OCI-LY1 (cell line): ENCODE measurements around the gene CAMK1G.

Experiments
- H2AFZ ChIP-seq: fragments of 200-600 bp; sonication (generic), shearing (Covaris generic); 2 replicates; pipeline ENCODE4 v1.6.0; 2014; ENCODE audit warnings: antibody characterized with exemption, mild to moderate bottlenecking, low read length
- H3F3A ChIP-seq: fragments of 200-600 bp; sonication (generic), shearing (Covaris generic); 2 replicates; pipeline ENCODE4 v1.6.0; 2014; ENCODE audit warnings: mild to moderate bottlenecking, antibody characterized with exemption, low read length, moderate library complexity; ENCODE audit not compliant: insufficient read depth
- H3K27ac ChIP-seq: fragments of 200-600 bp; sonication (generic); 2 replicates; pipeline ENCODE4 v1.5.1; 2014; ENCODE audit warnings: low read length, mixed run types, mild to moderate bottlenecking, low read depth; ENCODE audit not compliant: poor library complexity, severe bottlenecking
- H3K27me3 ChIP-seq: fragments of 200-600 bp; sonication (generic); 2 replicates; pipeline ENCODE4 v1.6.0; 2014; ENCODE audit warnings: antibody characterized with exemption, mild to moderate bottlenecking, low read length, moderate library complexity; ENCODE audit not compliant: insufficient read depth
- H3K36me3 ChIP-seq: fragments of 200-600 bp; sonication (generic); 2 replicates; pipeline ENCODE4 v1.6.1; 2014; ENCODE audit warnings: mild to moderate bottlenecking, antibody characterized with exemption, low read length, moderate library complexity, mixed read lengths; ENCODE audit not compliant: insufficient read depth
- H3K4me1 ChIP-seq: fragments of 200-600 bp; sonication (generic); 2 replicates; pipeline ENCODE4 v1.5.1; 2014; ENCODE audit warnings: mild to moderate bottlenecking, low read length, moderate library complexity; ENCODE audit not compliant: insufficient read depth, severe bottlenecking
- H3K4me2 ChIP-seq: fragments of 200-600 bp; sonication (generic), shearing (Covaris generic); 2 replicates; pipeline ENCODE4 v1.6.1; 2014; ENCODE audit warnings: low read length
- H3K4me3 ChIP-seq: fragments of 200-600 bp; sonication (generic); 2 replicates; pipeline ENCODE4 v1.5.1; 2014; ENCODE audit warnings: low read length, low read depth, mild to moderate bottlenecking, mixed read lengths; ENCODE audit not compliant: poor library complexity, severe bottlenecking
- H3K79me2 ChIP-seq: fragments of 200-600 bp; shearing (Covaris generic); 2 replicates; pipeline ENCODE4 v1.6.1; 2016; ENCODE audit warnings: mixed run types, low read length, mixed read lengths; ENCODE audit not compliant: insufficient read depth
- H3K9ac ChIP-seq: fragments of 200-600 bp; sonication (generic), shearing (Covaris generic); 2 replicates; pipeline ENCODE4 v1.6.1; 2014; ENCODE audit warnings: mild to moderate bottlenecking, low read length, mixed read lengths
- H3K9me2 ChIP-seq: fragments of 200-600 bp; sonication (generic), shearing (Covaris generic); 2 replicates; pipeline ENCODE4 v1.6.1; 2014; ENCODE audit warnings: low read depth, mild to moderate bottlenecking, low read length, mixed read lengths
- H3K9me3 ChIP-seq: fragments of 200-600 bp; shearing (Covaris generic); 2 replicates; pipeline ENCODE4 v1.6.1; 2014; ENCODE audit warnings: low read length, mixed read lengths
- H4K20me1 ChIP-seq: fragments of 200-600 bp; sonication (generic), shearing (Covaris generic); 2 replicates; pipeline ENCODE4 v1.6.0; 2016; ENCODE audit warnings: mild to moderate bottlenecking, low read length; ENCODE audit not compliant: insufficient read depth
- EZH2 ChIP-seq: fragments of 200-600 bp; sonication (generic), shearing (Covaris generic); IDR thresholded peaks from 2 replicates; pipeline ENCODE4 v1.8.0; 2017; ENCODE audit warnings: borderline replicate concordance, mixed run types, mild to moderate bottlenecking, antibody characterized with exemption, low read length, moderate library complexity, mixed read lengths
- TF ChIP-seq, protein P1 (sequence below): fragments of 200-600 bp; sonication (generic), shearing (Covaris generic); IDR thresholded peaks from 2 replicates; pipeline ENCODE4 v1.5.1; 2017; ENCODE audit warnings: mild to moderate bottlenecking, antibody characterized with exemption, low read length, moderate library complexity, mixed read lengths

Gene CAMK1G

DNA sequence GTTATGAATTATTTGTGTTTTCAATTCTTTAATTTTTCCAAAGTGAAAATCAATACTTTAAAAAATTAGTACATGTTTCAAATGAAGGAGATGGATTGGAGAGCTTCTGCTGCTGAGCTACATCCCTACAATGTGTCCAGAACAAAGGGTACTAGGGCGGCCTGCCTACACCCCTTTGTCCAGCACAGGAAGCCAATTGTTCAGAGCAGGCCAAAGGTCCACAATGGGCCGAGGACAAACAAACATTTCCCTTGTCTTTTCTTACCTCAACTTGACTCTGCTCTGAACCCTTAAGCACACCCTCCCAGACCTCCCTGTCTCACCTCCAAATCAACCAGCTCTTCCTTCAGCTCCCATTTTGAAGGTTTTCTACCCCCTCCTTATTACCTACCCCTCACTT lies 39.4 kb upstream of the CAMK1G start:
- Histone ChIP-seq H3K27me3 (no peaks in the 10 kb centered on the region), H4K20me1 (no peaks in the 10 kb centered on the region), H3K4me2 (no peak overlapping the region), H3K9me3 (no peaks in the 10 kb centered on the region), H3K4me1 (no peaks in the 10 kb centered on the region), H3K9ac (no peak overlapping the region), H2AFZ (no peak overlapping the region), H3K27ac (no peak overlapping the region), H3K9me2 (no peaks in the 10 kb centered on the region), H3K79me2 (no peaks in the 10 kb centered on the region), H3F3A (no peaks in the 10 kb centered on the region), H3K4me3 (no peak overlapping the region), H3K36me3 (no peaks in the 10 kb centered on the region)
- TF ChIP-seq EZH2, result no peak
- TF ChIP-seq, protein P1, sequence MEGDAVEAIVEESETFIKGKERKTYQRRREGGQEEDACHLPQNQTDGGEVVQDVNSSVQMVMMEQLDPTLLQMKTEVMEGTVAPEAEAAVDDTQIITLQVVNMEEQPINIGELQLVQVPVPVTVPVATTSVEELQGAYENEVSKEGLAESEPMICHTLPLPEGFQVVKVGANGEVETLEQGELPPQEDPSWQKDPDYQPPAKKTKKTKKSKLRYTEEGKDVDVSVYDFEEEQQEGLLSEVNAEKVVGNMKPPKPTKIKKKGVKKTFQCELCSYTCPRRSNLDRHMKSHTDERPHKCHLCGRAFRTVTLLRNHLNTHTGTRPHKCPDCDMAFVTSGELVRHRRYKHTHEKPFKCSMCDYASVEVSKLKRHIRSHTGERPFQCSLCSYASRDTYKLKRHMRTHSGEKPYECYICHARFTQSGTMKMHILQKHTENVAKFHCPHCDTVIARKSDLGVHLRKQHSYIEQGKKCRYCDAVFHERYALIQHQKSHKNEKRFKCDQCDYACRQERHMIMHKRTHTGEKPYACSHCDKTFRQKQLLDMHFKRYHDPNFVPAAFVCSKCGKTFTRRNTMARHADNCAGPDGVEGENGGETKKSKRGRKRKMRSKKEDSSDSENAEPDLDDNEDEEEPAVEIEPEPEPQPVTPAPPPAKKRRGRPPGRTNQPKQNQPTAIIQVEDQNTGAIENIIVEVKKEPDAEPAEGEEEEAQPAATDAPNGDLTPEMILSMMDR, result no peak

DNA sequence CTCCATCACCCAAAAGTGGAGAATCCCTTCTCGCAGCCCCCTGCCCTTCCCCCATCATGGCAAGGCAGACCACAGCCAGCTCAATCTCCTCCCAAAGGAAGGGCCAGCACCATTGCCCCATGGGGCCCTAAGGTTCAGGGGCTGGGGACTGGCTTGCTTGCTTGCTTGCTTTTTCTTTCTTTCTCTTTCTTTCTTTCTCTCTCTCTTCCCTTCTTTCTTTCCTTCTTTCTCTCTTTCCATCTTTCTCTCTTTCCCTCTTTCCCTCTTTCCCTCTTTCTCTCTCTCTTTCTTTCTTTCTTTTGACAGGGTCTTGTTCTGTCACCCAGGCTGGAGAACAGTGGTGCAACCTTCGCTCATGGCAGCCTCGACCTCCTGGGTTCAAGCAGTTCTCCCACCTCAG lies 38.1 kb upstream of the CAMK1G start:
- no peaks in the 10 kb centered on the region for H3F3A ChIP-seq
- H3K4me2 ChIP-seq, result no peak overlapping the region
- no peak overlapping the region for H3K4me3 ChIP-seq
- no peaks in the 10 kb centered on the region for H3K79me2 ChIP-seq
- H2AFZ ChIP-seq, result no peak overlapping the region
- no peak overlapping the region for H3K9ac ChIP-seq
- H3K27ac ChIP-seq, result no peak overlapping the region
- no peaks in the 10 kb centered on the region for H4K20me1 ChIP-seq
- no peaks in the 10 kb centered on the region for H3K9me3 ChIP-seq
- no peak for TF ChIP-seq EZH2
- TF ChIP-seq, protein P1, result no peak
- no peaks in the 10 kb centered on the region for H3K9me2 ChIP-seq
- no peaks in the 10 kb centered on the region for H3K4me1 ChIP-seq
- no peaks in the 10 kb centered on the region for H3K27me3 ChIP-seq
- no peaks in the 10 kb centered on the region for H3K36me3 ChIP-seq

DNA sequence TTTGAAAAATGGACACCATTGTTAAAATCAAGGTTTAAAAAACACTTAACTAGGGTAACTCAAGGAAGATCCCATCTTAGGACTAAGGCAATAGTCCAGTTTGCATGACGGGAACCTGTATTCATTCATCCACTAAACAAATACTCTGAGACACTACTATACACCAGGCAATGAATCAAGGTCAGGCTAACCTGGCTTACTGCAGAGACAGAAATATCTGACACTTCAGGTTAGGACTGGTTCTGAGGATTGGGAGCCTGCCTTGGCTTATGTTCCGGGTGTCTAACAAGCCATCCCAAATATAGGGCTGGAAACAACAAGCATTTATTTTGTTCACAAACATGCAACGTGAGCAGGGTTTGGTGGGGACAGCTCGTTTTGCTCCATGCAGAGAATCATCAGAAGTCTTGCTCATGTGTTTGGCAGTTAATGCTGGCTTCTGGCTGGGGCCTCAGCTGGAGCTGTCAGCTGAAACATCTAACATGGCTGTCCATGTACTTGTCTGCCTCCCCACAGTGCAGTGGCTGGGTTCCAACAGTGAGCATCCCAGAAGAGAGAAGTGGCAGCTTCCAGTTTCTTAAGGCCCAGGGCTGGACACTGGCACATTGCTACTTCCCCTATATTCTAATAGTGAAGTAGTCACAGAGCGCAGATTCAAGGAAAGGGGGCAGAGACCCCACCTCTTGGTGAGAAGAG lies 37.0 kb upstream of the CAMK1G start:
- no peaks in the 10 kb centered on the region for H3K9me3 ChIP-seq
- no peak overlapping the region for H3K9ac ChIP-seq
- H2AFZ ChIP-seq, result no peak overlapping the region
- H3K27ac ChIP-seq, result no peak overlapping the region
- H3K79me2 ChIP-seq, result no peaks in the 10 kb centered on the region
- TF ChIP-seq EZH2, result no peak
- TF ChIP-seq, protein P1, result no peak
- no peaks in the 10 kb centered on the region for H4K20me1 ChIP-seq
- no peaks in the 10 kb centered on the region for H3K36me3 ChIP-seq
- H3K27me3 ChIP-seq, result no peaks in the 10 kb centered on the region
- H3K4me1 ChIP-seq, result no peaks in the 10 kb centered on the region
- H3K9me2 ChIP-seq, result no peaks in the 10 kb centered on the region
- no peak overlapping the region for H3K4me3 ChIP-seq
- no peaks in the 10 kb centered on the region for H3F3A ChIP-seq
- H3K4me2 ChIP-seq, result no peak overlapping the region
